ENCODE measurements around the gene OLIG3. TPM values are rescaled to one million over a fixed set of nuclear protein-coding genes. Genes with fewer than 3 reads are reported as not detected.

Gene OLIG3
- total and polyA plus RNA-seq, 2 of the 13 experiments (the other 11 are each of a cell fraction or from before 2014, with no cell fraction given): not detected

GRCh38 chr6:137471497-137471896 lies 22.7 kb downstream of the OLIG3 start:
- in situ Hi-C loops (cut with HindIII; ENCODE audit: extremely low pct_ligation_motif_present, low pct_unique_long_range_greater_than_20kb) (no loop called here), intact Hi-C loops (cut with micrococcal nuclease; ENCODE audit: unreplicated experiment) (no loop called here)
- FAIRE-seq: no peak

More at GRCh38 chr6:137471497-137471896, 22.7 kb downstream of the OLIG3 start:
- Histone ChIP-seq H4K20me1 (ENCODE audit: insufficient read depth, low read length) (no peaks in the 10 kb centered on the region), H3K4me1 (ENCODE audit: insufficient read depth, low read length) (no peaks in the 10 kb centered on the region), H3K9ac (ENCODE audit: insufficient read depth, low read depth, low read length) (no peak overlapping the region), H3K4me2 (ENCODE audit: low read depth, low read length) (no peak overlapping the region), H3K36me3 (replicated peaks in 1 of 2; ENCODE audit: control insufficient read depth in 1 of 2, insufficient read depth in 2 of 2, low read length in 2 of 2) (no peaks in the 10 kb centered on the region), H3K4me3 (replicated peaks in 1 of 3; ENCODE audit: insufficient read depth in 1 of 3, low read depth in 2 of 3, low read length in 3 of 3) (no peak overlapping the region), H3K79me2 (ENCODE audit: insufficient read depth, low read length) (no peaks in the 10 kb centered on the region), H3K9me3 (ENCODE audit: low read length) (no peaks in the 10 kb centered on the region), H3K27me3 (ENCODE audit: control insufficient read depth in 1 of 2, insufficient read depth in 2 of 2, low read length in 2 of 2) (peaks cover 0 to 19% of the 10 kb centered on the region in 2 experiments; a peak in 4 of 5 replicates), H3K27ac (ENCODE audit: extremely low read length, insufficient read depth, low read length) (no peak overlapping the region), H2AFZ (ENCODE audit: low read length) (no peak overlapping the region)
- no peak for DNase-seq (ENCODE audit: low spot score)
- CTCF ChIA-PET (ENCODE audit: low intra/inter-chr PET ratio, low total read pairs): no interaction called here
- BruUV-seq (replicated peaks): no TSS peak
- ATAC-seq: no peak
- POLR2A ChIA-PET: no interaction called here
- TF ChIP-seq TAF1 (CRISPR knock-in tag; IDR thresholded peaks at IDR 0.05) (no peak), SMAD1 (CRISPR knock-in tag; IDR thresholded peaks at IDR 0.05; ENCODE audit: borderline replicate concordance, low read depth) (no peak), NAIF1 (CRISPR knock-in tag; IDR thresholded peaks at IDR 0.05; ENCODE audit: borderline replicate concordance) (no peak), ZMYM2 (CRISPR knock-in tag; IDR thresholded peaks at IDR 0.05) (no peak), NFRKB (IDR thresholded peaks at IDR 0.05) (no peak), ZNF790 (CRISPR knock-in tag; IDR thresholded peaks at IDR 0.05; ENCODE audit: borderline replicate concordance) (no peak), AGO1 (IDR thresholded peaks at IDR 0.05; ENCODE audit: low read depth, low read length, poor library complexity, severe bottlenecking) (no peak), ZNF576 (CRISPR knock-in tag; IDR thresholded peaks at IDR 0.05) (no peak), NFAT5 (CRISPR knock-in tag; IDR thresholded peaks at IDR 0.05) (no peak), CCDC6 (CRISPR knock-in tag; IDR thresholded peaks at IDR 0.05) (no peak), ZNF761 (CRISPR knock-in tag; conservative IDR thresholded peaks at IDR 0.05) (no peak)
- 24% methylated on average over 5 of the region's 5 CpGs for WGBS (ENCODE audit: low lambda C conversion rate)

Data from HepG2 (cell line).